ENCODE data around the gene LRGUK. TPM values are rescaled to one million over a fixed set of nuclear protein-coding genes. Genes with fewer than 3 reads are reported as not detected.

Gene LRGUK
- total RNA-seq, 2 donors from 2014 or later = 0.78 to 0.99 TPM

GRCh38 chr7:134191876-134192275, 64.7 kb downstream of the LRGUK start:
- Histone ChIP-seq H3K9me3 (no peaks in the 10 kb centered on the region), H3K4me3 (no peak overlapping the region), H3K27ac (no peak overlapping the region), H3K4me1 (no peaks in the 10 kb centered on the region), H3K27me3 (no peaks in the 10 kb centered on the region), H3K36me3 (replicated peaks in 1 of 2; ENCODE audit: insufficient read depth in 1 of 2, low read depth in 2 of 2) (no peaks in the 10 kb centered on the region)
- intact Hi-C loops (cut with DNase I) = no loop called here
- WGBS, 2 donors = 74 to 94% methylated on average over 3 of the region's 3 CpGs
- no peak for ATAC-seq
- no peak for TF ChIP-seq CTCF (IDR thresholded peaks at IDR 0.05)
- no peak for TF ChIP-seq POLR2A (IDR thresholded peaks at IDR 0.05)
- DNase-seq = no peak

GRCh38 chr7:134193240-134193639, 66.1 kb downstream of the LRGUK start:
- H3K27me3 ChIP-seq = no peaks in the 10 kb centered on the region
- 81 to 94% methylated on average over 1 of the region's 1 CpG for WGBS, 2 donors
- no peaks in the 10 kb centered on the region for H3K4me1 ChIP-seq
- H3K36me3 ChIP-seq (replicated peaks in 1 of 2; ENCODE audit: insufficient read depth in 1 of 2, low read depth in 2 of 2) = no peaks in the 10 kb centered on the region
- DNase-seq (no peak), ATAC-seq (no peak)
- intact Hi-C loops (cut with DNase I) = no loop called here
- H3K27ac ChIP-seq = no peak overlapping the region
- no peak overlapping the region for H3K4me3 ChIP-seq
- no peaks in the 10 kb centered on the region for H3K9me3 ChIP-seq
- TF ChIP-seq CTCF (IDR thresholded peaks at IDR 0.05) (no peak), POLR2A (IDR thresholded peaks at IDR 0.05) (no peak)

GRCh38 chr7:134195252-134195651, 68.1 kb downstream of the LRGUK start:
- intact Hi-C loops (cut with DNase I) = no loop called here
- Histone ChIP-seq H3K9me3 (no peaks in the 10 kb centered on the region), H3K27me3 (no peaks in the 10 kb centered on the region), H3K27ac (no peak overlapping the region), H3K36me3 (replicated peaks in 1 of 2; ENCODE audit: insufficient read depth in 1 of 2, low read depth in 2 of 2) (no peaks in the 10 kb centered on the region), H3K4me3 (no peak overlapping the region), H3K4me1 (no peaks in the 10 kb centered on the region)
- no peak for DNase-seq
- TF ChIP-seq CTCF (IDR thresholded peaks at IDR 0.05) (no peak), POLR2A (IDR thresholded peaks at IDR 0.05) (no peak)
- no peak for ATAC-seq

- no peak for TF ChIP-seq CTCF (IDR thresholded peaks at IDR 0.05)
- no peak for TF ChIP-seq POLR2A (IDR thresholded peaks at IDR 0.05)
- Histone ChIP-seq H3K4me1 (no peaks in the 10 kb centered on the region), H3K27ac (no peak overlapping the region), H3K27me3 (no peaks in the 10 kb centered on the region), H3K4me3 (no peak overlapping the region), H3K36me3 (replicated peaks in 1 of 2; ENCODE audit: insufficient read depth in 1 of 2, low read depth in 2 of 2) (no peaks in the 10 kb centered on the region), H3K9me3 (no peaks in the 10 kb centered on the region)
- no peak for DNase-seq
- 83 to 92% methylated on average over 2 of the region's 2 CpGs for WGBS, 2 donors
- intact Hi-C loops (cut with DNase I) = no loop called here
- ATAC-seq = no peak
Observed at GRCh38 chr7:134196439-134196838, 69.3 kb downstream of the LRGUK start.

- no peaks in the 10 kb centered on the region for H3K9me3 ChIP-seq
- H3K36me3 ChIP-seq (replicated peaks in 1 of 2; ENCODE audit: insufficient read depth in 1 of 2, low read depth in 2 of 2) = no peaks in the 10 kb centered on the region
- WGBS, 2 donors = 95 to 97% methylated on average over 2 of the region's 2 CpGs
- intact Hi-C loops (cut with DNase I) = no loop called here
- no peak overlapping the region for H3K4me3 ChIP-seq
- TF ChIP-seq CTCF (IDR thresholded peaks at IDR 0.05) (no peak), POLR2A (IDR thresholded peaks at IDR 0.05) (no peak)
- no peak for DNase-seq
- no peak for ATAC-seq
- no peaks in the 10 kb centered on the region for H3K4me1 ChIP-seq
- H3K27ac ChIP-seq = no peak overlapping the region
- no peaks in the 10 kb centered on the region for H3K27me3 ChIP-seq
Observed at GRCh38 chr7:134197345-134197744, 70.2 kb downstream of the LRGUK start.
